HG02610 (cell line): ENCODE data around the gene CRACDL.

Source experiments
- ATAC-seq: cut with Tn5 transposase; IDR thresholded peaks from one replicate; pipeline ENCODE4 v1.9.1; 2021; ENCODE audit warnings: mild to moderate bottlenecking, moderate library complexity; ENCODE audit not compliant: unreplicated experiment

CRACDL gene, protein sequence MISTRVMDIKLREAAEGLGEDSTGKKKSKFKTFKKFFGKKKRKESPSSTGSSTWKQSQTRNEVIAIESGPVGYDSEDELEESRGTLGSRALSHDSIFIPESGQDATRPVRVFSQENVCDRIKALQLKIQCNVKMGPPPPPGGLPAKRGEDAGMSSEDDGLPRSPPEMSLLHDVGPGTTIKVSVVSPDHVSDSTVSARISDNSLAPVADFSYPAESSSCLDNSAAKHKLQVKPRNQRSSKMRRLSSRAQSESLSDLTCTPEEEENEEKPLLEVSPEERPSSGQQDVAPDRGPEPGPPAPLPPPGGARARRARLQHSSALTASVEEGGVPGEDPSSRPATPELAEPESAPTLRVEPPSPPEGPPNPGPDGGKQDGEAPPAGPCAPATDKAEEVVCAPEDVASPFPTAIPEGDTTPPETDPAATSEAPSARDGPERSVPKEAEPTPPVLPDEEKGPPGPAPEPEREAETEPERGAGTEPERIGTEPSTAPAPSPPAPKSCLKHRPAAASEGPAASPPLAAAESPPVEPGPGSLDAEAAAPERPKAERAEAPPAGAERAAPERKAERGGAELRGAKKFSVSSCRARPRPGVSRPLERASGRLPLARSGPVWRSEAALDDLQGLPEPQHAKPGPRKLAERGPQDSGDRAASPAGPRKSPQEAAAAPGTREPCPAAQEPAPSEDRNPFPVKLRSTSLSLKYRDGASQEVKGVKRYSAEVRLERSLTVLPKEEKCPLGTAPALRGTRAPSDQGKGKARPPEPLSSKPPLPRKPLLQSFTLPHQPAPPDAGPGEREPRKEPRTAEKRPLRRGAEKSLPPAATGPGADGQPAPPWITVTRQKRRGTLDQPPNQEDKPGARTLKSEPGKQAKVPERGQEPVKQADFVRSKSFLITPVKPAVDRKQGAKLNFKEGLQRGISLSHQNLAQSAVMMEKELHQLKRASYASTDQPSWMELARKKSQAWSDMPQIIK

DNA sequence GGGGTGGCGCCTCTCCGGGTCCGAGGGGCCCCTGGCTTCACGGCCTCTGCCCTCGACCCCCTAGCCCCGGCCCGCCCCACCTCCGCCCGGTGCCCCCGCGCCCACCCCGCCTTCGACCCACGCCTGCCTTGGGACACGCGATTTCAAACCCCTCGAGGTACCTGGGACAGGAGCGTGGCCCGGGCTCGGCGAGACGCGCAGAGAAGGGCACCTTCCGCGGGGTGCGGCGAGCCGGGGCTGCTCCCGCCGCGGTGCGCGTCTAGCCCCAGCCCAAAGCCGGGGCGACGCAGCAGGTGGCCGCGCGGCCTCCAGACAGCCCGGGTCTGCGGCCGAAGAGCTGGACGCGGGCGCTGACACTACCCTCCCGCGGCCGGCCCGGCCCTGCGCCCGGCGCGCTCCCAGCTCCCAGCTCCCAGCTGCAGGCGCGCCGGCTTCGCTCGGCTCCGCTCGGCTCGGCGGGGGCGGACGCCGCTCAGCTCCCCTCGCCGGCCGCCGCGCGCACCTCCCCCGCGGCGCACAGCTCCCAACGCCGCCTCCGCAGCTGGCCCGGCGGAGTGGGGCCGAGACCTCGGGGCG, at the start of gene CRACDL:
CRACDL (minus strand) TSS at position 449 of the 576 bp plus-strand sequence. CDS start 89,425 bp downstream, outside the sequence.
- ATAC-seq = no peak

GRCh38 chr2:98975611-98976010, 39.6 kb upstream of the CRACDL start:
- no peak for ATAC-seq

DNA sequence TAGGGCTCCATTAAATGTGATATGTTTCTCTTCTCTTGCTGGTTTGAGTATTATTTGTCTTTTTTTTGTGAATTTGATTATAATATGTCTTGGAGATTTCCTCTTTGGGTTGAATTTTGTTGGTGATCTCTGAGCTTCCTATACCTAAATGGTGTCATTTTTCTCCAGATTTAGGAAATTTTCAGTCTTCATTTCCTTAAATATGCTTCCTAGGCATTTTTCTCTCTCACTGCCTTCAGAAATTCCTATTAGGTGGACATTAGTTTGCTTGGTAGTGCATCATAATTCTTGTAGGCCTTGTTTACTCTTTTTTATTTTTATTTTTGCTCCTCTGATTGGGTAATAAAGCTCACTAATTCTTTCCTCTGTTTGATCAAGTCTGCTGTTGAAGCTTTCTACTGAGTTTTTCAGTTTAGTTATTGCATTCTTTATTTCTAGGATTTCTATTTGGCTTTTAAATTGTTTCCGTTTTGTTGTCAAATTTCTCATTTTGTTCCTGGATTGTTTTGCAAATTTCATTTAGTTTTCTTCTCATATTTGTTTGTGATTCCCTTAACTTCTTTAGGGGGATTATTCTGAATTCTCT, 36.6 kb upstream of the CRACDL start:
- ATAC-seq = no peak

DNA sequence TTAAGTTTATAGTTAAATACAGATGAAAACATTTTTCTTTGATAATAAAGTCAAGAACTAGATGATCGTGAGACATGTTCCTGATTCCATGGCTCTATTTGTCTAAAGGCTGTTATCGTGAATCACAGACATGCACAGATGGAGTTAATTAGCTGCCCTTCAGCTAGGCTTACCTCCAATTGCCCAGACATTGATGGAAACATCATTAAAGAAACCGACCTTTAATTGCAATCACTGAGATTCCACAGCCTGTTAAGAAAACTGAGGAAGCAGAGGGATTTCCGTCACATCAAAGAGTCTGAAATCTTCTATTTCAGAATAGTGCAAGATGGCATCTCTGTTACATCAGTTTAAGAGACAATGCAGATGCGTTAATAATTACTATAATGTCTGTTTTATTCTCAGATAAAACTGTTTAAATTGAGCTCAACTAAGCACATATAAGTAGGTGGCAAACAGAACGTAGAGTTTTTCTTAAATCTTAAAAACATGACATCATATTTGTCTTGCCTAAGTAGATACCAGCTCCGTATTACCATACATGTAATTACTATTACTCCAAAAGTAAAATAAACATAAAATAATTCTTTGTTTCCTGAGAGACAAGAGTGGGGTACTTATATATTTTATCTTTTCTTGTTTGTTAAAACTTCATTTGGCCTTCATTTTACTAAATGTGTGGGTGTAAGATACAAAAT, 23.9 kb upstream of the CRACDL start:
- no peak for ATAC-seq

- ATAC-seq = no peak
Observed at GRCh38 chr2:98952966-98953365, 16.9 kb upstream of the CRACDL start.

- ATAC-seq = no peak
Observed at GRCh38 chr2:98948956-98949739, 13.1 kb upstream of the CRACDL start.

DNA sequence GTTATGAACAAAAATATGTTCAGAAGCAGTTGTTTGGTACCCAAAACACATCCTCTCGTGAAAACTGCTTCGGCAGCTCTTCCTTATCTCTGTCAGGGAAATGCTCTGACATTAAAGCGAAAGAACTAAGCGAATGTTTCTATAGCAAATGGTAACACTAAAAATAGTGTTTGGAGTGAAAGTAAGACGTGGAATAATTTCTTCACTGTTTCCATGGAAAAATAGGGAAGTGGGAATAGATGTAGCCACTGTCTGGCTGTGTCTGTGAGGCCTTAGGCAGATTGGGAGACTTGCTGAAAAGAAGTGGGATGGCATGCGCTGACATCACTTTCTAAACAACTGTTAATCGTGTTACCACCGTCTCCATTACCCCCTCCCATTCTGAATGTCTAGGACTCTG, 11.5 kb upstream of the CRACDL start:
- ATAC-seq = no peak

- no peak for ATAC-seq
Observed at GRCh38 chr2:98946855-98947254, 10.8 kb upstream of the CRACDL start.

DNA sequence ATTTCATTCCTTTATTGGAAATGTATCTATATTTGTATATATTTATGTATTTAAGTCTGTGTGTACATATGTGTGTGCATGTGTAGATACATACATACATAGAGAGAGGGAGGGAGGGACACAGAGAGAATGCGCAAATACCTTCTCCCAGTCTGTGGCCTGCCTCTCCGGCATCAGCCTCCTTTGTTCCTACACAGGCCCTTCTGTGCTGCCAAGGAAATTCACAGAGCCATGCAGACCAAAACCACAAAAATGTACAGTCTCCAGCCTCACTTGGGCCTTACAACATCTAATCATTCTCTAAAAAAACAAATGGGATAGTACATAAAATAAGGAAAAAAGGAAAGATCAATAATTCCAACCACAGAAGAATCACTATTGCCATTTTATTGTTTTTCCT, 8.8 kb upstream of the CRACDL start:
- no peak for ATAC-seq

DNA sequence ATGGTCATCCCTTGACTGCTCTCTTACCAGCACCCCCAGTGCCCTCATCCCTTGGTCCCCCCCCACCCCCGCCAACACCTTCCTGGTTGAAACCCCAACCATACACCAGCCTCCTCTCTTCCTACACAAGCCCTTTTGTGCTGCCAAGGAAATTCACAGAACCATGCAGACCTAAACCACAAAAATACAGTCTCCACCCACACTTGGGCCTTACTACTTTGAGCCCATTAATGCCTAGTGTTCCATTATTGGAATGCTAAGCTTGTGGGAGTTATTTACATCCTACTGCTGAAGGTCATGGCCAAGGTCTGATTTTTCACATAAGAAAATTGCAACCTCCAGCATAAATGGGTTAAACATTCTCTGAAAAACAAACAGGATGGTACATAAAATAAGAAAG, 4.1 kb upstream of the CRACDL start:
- ATAC-seq = no peak

- no peak for ATAC-seq
Observed at GRCh38 chr2:98937906-98938305, 1.9 kb upstream of the CRACDL start.

DNA sequence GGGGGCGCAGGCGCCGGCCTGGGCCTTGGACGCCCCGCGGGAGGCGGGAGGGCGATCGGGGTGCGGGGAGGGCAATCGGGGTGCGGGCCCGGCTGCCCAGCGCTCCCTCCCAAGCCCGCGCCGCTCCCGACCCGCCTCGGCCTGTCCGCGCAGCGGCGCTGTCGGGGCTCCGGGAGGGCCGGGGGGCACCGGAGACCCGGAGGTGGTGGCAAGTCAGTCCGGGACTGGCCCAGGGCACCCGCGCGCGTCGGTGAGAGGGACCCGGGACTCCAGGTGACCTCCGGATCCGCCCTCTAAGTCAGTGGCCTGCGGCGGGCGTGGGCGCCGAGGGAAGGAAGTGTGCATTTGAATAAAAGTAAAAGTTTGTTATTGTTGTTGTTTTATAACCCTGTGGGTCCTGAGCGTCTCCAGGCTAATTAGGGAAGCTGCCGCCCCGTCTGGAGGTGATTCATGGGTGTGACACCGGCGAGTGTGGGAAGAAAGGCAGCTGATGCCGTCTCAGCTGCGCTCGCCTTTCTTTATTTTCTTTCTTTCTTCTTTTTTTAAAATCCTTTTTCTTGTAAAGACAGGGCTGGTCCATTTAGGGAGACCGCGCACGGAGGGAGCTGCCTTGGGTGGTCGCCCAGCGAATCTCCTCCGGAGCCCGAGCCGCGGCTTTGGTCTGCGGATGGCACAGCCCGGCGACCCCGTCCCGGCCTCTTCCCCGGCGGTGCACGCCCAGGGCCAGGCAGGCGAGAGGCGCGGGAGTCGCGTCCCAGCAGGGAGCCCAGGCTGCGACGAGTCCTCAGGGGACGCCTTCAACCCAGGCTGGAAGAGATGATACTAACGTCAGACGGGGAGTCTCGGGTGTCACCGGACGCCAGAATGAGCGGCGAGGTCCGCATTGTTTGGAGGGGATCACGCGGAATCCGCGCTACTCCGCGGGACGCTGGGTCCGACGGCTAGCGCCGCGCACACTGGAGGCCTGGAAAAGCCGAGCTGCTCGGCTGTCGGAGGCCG, 627 bp upstream of the CRACDL start:
- ATAC-seq = no peak

- ATAC-seq = no peak
Observed at GRCh38 chr2:98935111-98935770, 784 bp downstream of the CRACDL start.

DNA sequence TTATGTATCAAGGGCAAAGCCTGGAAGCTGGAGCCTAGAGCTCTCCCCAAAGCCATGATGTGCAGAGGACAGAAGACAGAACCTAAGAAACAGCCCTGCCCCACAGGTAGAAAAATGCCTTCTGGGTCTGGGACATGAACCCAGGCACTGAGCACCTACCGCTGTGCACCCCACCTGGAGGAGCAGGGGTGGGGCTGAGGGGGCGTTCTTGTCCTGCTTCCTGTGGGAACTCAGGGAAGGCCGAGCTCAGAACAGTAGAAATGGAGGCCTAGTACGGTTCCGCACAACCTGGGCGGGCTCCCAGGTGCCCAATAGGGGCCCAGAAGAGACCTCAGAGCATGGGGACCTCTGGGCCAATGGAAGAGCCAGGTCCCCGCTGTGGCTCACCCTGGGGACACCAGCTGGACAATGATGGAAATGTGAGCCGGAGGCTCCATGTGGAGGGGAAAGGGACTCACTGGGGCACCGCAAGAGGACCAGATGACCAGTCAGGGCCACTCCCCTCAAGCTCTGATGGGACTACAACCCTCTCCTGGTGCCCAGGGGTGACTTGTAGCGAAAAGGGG, 3.2 kb downstream of the CRACDL start:
- ATAC-seq = no peak

GRCh38 chr2:98932164-98932563, 3.9 kb downstream of the CRACDL start:
- no peak for ATAC-seq

GRCh38 chr2:98931596-98931995, 4.4 kb downstream of the CRACDL start:
- ATAC-seq = no peak

- ATAC-seq = no peak
Observed at GRCh38 chr2:98929920-98930319, 6.1 kb downstream of the CRACDL start.

DNA sequence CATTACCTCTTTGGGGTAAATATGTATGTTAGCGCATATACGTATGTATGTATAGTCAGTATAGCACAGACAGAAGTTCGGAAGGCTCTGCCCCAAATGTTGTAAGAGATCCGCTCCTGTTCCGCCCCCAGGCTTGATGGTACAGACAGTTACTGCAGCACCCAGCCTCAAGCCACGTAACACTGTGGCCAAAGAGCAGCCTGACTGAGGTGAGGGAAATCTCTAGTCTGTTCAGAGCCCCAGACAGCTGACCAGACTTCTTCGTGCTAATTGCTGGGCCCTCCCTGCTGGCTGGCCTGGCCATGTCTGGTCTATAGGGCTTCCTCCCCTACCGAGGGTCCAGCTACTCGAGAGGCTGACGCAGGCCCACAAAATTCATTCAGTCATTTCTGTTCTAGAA, 7.8 kb downstream of the CRACDL start:
- ATAC-seq = no peak
